ENCODE measurements around the gene IGFBPL1. TPM values are rescaled to one million over a fixed set of nuclear protein-coding genes. Genes with fewer than 3 reads are reported as not detected.

Gene IGFBPL1
- total and polyA plus RNA-seq, 2 of the 13 experiments (the other 11 are each of a cell fraction or from before 2014, with no cell fraction given), result 0.24 TPM; not detected in 1

GRCh38 chr9:38432922-38433510, 8.8 kb upstream of the IGFBPL1 start (continued):
- TF ChIP-seq ZNF749 (CRISPR knock-in tag; IDR thresholded peaks at IDR 0.05; ENCODE audit: borderline replicate concordance) (no peak), CTCF (CRISPR knock-in tag; IDR thresholded peaks at IDR 0.05) (peak; percentile 63), ZNF280B (CRISPR knock-in tag; IDR thresholded peaks at IDR 0.05; ENCODE audit: borderline replicate concordance) (no peak), MNT (IDR thresholded peaks at IDR 0.05) (peak; percentile 18; the same call in 1 of the 2 replicates), STAG1 (CRISPR knock-in tag; IDR thresholded peaks at IDR 0.05) (peak; percentile 61), ZBTB44 (CRISPR knock-in tag; IDR thresholded peaks at IDR 0.05) (no peak), HDAC2 (CRISPR knock-in tag; IDR thresholded peaks at IDR 0.05) (no peak), ZNF337 (CRISPR knock-in tag; IDR thresholded peaks at IDR 0.05; ENCODE audit: borderline replicate concordance, low read depth) (no peak), RFX1 (IDR thresholded peaks at IDR 0.05) (no peak), USF2 (IDR thresholded peaks at IDR 0.05; ENCODE audit: low read depth, low read length) (no peak), USF2 (CRISPR knock-in tag; IDR thresholded peaks at IDR 0.05; ENCODE audit: borderline replicate concordance) (peak; percentile 39; the same call in 1 of the 2 replicates), ZFP91 (CRISPR knock-in tag; IDR thresholded peaks at IDR 0.05; ENCODE audit: borderline replicate concordance) (0 out of 2 replicates have a peak, but pooled peaks have one; percentile 23), ZNF597 (CRISPR knock-in tag; IDR thresholded peaks at IDR 0.05) (no peak)

Measured in HepG2 (cell line).